SIG-M5 treated with dmso at 0.1 percent for 504 hours (cell line): Measurements from ENCODE around the gene SUCLG2.

Experiments
- DNase-seq: peaks from one replicate; lab custom pipeline; 2025; ENCODE audit not compliant: unreplicated experiment; lab: John Stamatoyannopoulos, UW

Gene SUCLG2

GRCh38 chr3:67518236-67518635, 136.2 kb downstream of the SUCLG2 start:
- no peak for DNase-seq

- DNase-seq, result no peak
These were observed 136.6 kb downstream of the SUCLG2 start for GRCh38 chr3:67517781-67518180.

- DNase-seq, result no peak
These were observed 137.9 kb downstream of the SUCLG2 start for GRCh38 chr3:67516496-67516895.

- no peak for DNase-seq
These were observed 138.6 kb downstream of the SUCLG2 start for GRCh38 chr3:67515778-67516177.

GRCh38 chr3:67509471-67510075, 144.8 kb downstream of the SUCLG2 start:
- no peak for DNase-seq

GRCh38 chr3:67507584-67507983, 146.8 kb downstream of the SUCLG2 start:
- no peak for DNase-seq

GRCh38 chr3:67500709-67501108, 153.7 kb downstream of the SUCLG2 start:
- DNase-seq, result no peak

- DNase-seq, result no peak
These were observed 156.7 kb downstream of the SUCLG2 start for GRCh38 chr3:67497746-67498145.

- no peak for DNase-seq
These were observed 158.7 kb downstream of the SUCLG2 start for GRCh38 chr3:67495751-67496150.

GRCh38 chr3:67493808-67494207, 160.6 kb downstream of the SUCLG2 start:
- DNase-seq, result no peak

GRCh38 chr3:67490658-67491057, 163.8 kb downstream of the SUCLG2 start:
- DNase-seq, result no peak

GRCh38 chr3:67489816-67490215, 164.6 kb downstream of the SUCLG2 start:
- DNase-seq, result no peak

GRCh38 chr3:67487564-67488114, 166.8 kb downstream of the SUCLG2 start:
- DNase-seq, result no peak

- DNase-seq, result no peak
These were observed 167.5 kb downstream of the SUCLG2 start for GRCh38 chr3:67486883-67487282.

GRCh38 chr3:67484085-67484484, 170.3 kb downstream of the SUCLG2 start:
- no peak for DNase-seq

- DNase-seq, result no peak
These were observed 173.3 kb downstream of the SUCLG2 start for GRCh38 chr3:67481126-67481525.

- DNase-seq, result no peak
These were observed 176.0 kb downstream of the SUCLG2 start for GRCh38 chr3:67478423-67478822.

- no peak for DNase-seq
These were observed 180.1 kb downstream of the SUCLG2 start for GRCh38 chr3:67474311-67474710.

- no peak for DNase-seq
These were observed 181.7 kb downstream of the SUCLG2 start for GRCh38 chr3:67472674-67473201.

- DNase-seq, result no peak
These were observed 184.2 kb downstream of the SUCLG2 start for GRCh38 chr3:67470207-67470606.

- no peak for DNase-seq
These were observed 185.9 kb downstream of the SUCLG2 start for GRCh38 chr3:67468511-67468910.

GRCh38 chr3:67463656-67464055, 190.8 kb downstream of the SUCLG2 start:
- DNase-seq, result no peak

- no peak for DNase-seq
These were observed 192.2 kb downstream of the SUCLG2 start for GRCh38 chr3:67462187-67462586.
